Liver (tissue), 9 donors: ENCODE measurements around the gene PFN2. TPM values are rescaled to one million over a fixed set of nuclear protein-coding genes. Genes with fewer than 3 reads are reported as not detected.

Experiments used
- DNase-seq: peaks from one replicate; pipeline ENCODE4 v3.0.0-alpha.2; 2017; ENCODE audit warnings: low spot score
- H3K27ac ChIP-seq, 2 donors: one replicate each; pipeline ENCODE4 v1.7.0; 2013; ENCODE audit warnings: inconsistent platforms in 2 of 2, low read length in 2 of 2, control low read depth in 1 of 2, low read depth in 1 of 2, mild to moderate bottlenecking in 1 of 2
- H3K27me3 ChIP-seq, 4 donors: one replicate each; pipeline versions ENCODE4 v1.6.1 to v1.7.0; 2013; ENCODE audit warnings: low read length in 3 of 4, inconsistent platforms in 1 of 4, mild to moderate bottlenecking in 1 of 4, moderate library complexity in 1 of 4; ENCODE audit not compliant: control insufficient read depth in 4 of 4, insufficient read depth in 4 of 4
- H3K36me3 ChIP-seq, 4 donors: one replicate each; pipeline versions ENCODE4 v1.6.1 to v1.7.0; 2013; ENCODE audit warnings: low read length in 3 of 4, mild to moderate bottlenecking in 3 of 4, low read depth in 1 of 4, moderate library complexity in 1 of 4; ENCODE audit not compliant: control insufficient read depth in 4 of 4, insufficient read depth in 3 of 4
- H3K4me1 ChIP-seq, 4 donors: one replicate each; pipeline versions ENCODE4 v1.6.1 to v1.7.0; 2013; ENCODE audit warnings: low read length in 3 of 4, mild to moderate bottlenecking in 3 of 4, moderate library complexity in 1 of 4; ENCODE audit not compliant: control insufficient read depth in 4 of 4, insufficient read depth in 4 of 4
- H3K4me3 ChIP-seq, 3 donors: one replicate each; pipeline versions ENCODE4 v1.6.1 to v1.7.0; 2013; ENCODE audit warnings: low read length in 3 of 3, control low read depth in 1 of 3, low read depth in 1 of 3, mild to moderate bottlenecking in 1 of 3
- H3K9ac ChIP-seq, 2 donors: one replicate each; pipeline ENCODE4 v1.7.0; 2013; ENCODE audit warnings: low read length in 2 of 2, mild to moderate bottlenecking in 2 of 2, moderate library complexity in 2 of 2, control low read depth in 1 of 2, low read depth in 1 of 2
- H3K9me3 ChIP-seq, 4 donors: one replicate each; pipeline versions ENCODE4 v1.6.1 to v1.7.0; 2013; ENCODE audit warnings: low read length in 3 of 4; ENCODE audit not compliant: control insufficient read depth in 4 of 4
- EGR1 ChIP-seq, 2 donors: IDR thresholded peaks; 2 replicates each; pipeline ENCODE4 v1.6.1; 2016 to 2018; ENCODE audit warnings: antibody characterized with exemption in 2 of 2, low read depth in 2 of 2
- FOXA1 ChIP-seq: IDR thresholded peaks from 2 replicates; pipeline ENCODE4 v1.6.1; 2016; ENCODE audit warnings: antibody characterized with exemption
- FOXA2 ChIP-seq: IDR thresholded peaks from 2 replicates; pipeline ENCODE4 v1.6.1; 2016; ENCODE audit warnings: antibody characterized with exemption
- GABPA ChIP-seq, 2 donors: IDR thresholded peaks in 1 of 2; conservative IDR thresholded peaks in 1 of 2; 2 replicates each; pipeline ENCODE4 v1.6.1; 2016; ENCODE audit warnings: antibody characterized with exemption in 2 of 2, mild to moderate bottlenecking in 1 of 2, moderate library complexity in 1 of 2
- HNF4A ChIP-seq, 2 donors: conservative IDR thresholded peaks; 2 replicates each; pipeline ENCODE4 v1.6.1; 2016; ENCODE audit warnings: antibody characterized with exemption in 2 of 2, mild to moderate bottlenecking in 2 of 2
- HNF4G ChIP-seq: IDR thresholded peaks from 2 replicates; pipeline ENCODE4 v1.6.1; 2016; ENCODE audit warnings: antibody characterized with exemption
- JUND ChIP-seq, 2 donors: IDR thresholded peaks; 2 replicates each; pipeline ENCODE4 v1.6.1; 2016; ENCODE audit warnings: antibody characterized with exemption in 2 of 2
- NR2F2 ChIP-seq: IDR thresholded peaks from 2 replicates; pipeline ENCODE4 v1.6.1; 2016; ENCODE audit warnings: antibody characterized with exemption
- RAD21 ChIP-seq, 2 donors: IDR thresholded peaks; 2 replicates each; pipeline ENCODE4 v1.6.1; 2016; ENCODE audit warnings: antibody characterized with exemption in 2 of 2, mild to moderate bottlenecking in 2 of 2
- RXRA ChIP-seq, 2 donors: IDR thresholded peaks; 2 replicates each; pipeline ENCODE4 v1.6.1; 2017 to 2018; ENCODE audit warnings: antibody characterized with exemption in 2 of 2, mild to moderate bottlenecking in 1 of 2
- SP1 ChIP-seq: IDR thresholded peaks from 2 replicates; pipeline ENCODE4 v1.6.1; 2018; ENCODE audit warnings: antibody characterized with exemption, mild to moderate bottlenecking
- TAF1 ChIP-seq: conservative IDR thresholded peaks from 2 replicates; pipeline ENCODE4 v1.6.1; 2016; ENCODE audit warnings: antibody characterized with exemption, mild to moderate bottlenecking
- YY1 ChIP-seq: IDR thresholded peaks from 2 replicates; pipeline ENCODE4 v1.6.1; 2016; ENCODE audit warnings: antibody characterized with exemption, mild to moderate bottlenecking
- WGBS: extraction: QIAGEN DNeasy Blood & Tissue Kit; methylation state at CpG from one replicate; pipeline ENCODE4 v1.1.7; 2013; 5-methylcytosine and 5-hydroxymethylcytosine counted together
- polyA plus RNA-seq, 2 donors: library from polyadenylated mRNA; stranded (reverse) in 1 of 2; unstranded in 1 of 2; fragments of 200-250 nt in 1 of 2; fragments of >200 nt in 1 of 2; fragmentation: Nextera tagmentation in 1 of 2; extraction: Ambion mirVana in 1 of 2; gene quantifications; one replicate each; pipeline versions ENCODE4 v1.2.1 to v1.2.3, GENCODE V29; 2013 to 2015
- total RNA-seq, 2 donors: library from RNA; depleted of rRNA; stranded (reverse); fragments of >200 nt; gene quantifications; one replicate each; pipeline ENCODE4 v1.2.3, GENCODE V29; 2014
- TF ChIP-seq, protein P1 (sequence below): IDR thresholded peaks from 2 replicates; pipeline ENCODE4 v1.6.1; 2016; ENCODE audit warnings: antibody characterized with exemption
- TF ChIP-seq, protein P2 (sequence below): fragments of 150-350 bp; IDR thresholded peaks from 2 replicates; pipeline ENCODE4 v1.5.1; 2017; ENCODE audit warnings: improper control_type of control experiment, low read depth, low read length; ENCODE audit not compliant: missing input control
- TF ChIP-seq, protein P3 (sequence below): IDR thresholded peaks from 2 replicates; pipeline ENCODE4 v1.6.1; 2016; ENCODE audit warnings: antibody characterized with exemption
- TF ChIP-seq, protein P4 (sequence below): IDR thresholded peaks from 2 replicates; pipeline ENCODE4 v1.6.1; 2016; ENCODE audit warnings: antibody characterized with exemption
- TF ChIP-seq, protein P5 (sequence below): IDR thresholded peaks from 2 replicates; pipeline ENCODE4 v1.6.1; 2016; ENCODE audit warnings: antibody characterized with exemption, mild to moderate bottlenecking
- donor health status: healthy.
- donor health status: healthy.
- donor health status: healthy.
- donor health status: healthy.
- donor health status: healthy.

Gene PFN2
- total and polyA plus RNA-seq, 4 donors = 8.2 to 15.1 (median 10.2) TPM

DNA sequence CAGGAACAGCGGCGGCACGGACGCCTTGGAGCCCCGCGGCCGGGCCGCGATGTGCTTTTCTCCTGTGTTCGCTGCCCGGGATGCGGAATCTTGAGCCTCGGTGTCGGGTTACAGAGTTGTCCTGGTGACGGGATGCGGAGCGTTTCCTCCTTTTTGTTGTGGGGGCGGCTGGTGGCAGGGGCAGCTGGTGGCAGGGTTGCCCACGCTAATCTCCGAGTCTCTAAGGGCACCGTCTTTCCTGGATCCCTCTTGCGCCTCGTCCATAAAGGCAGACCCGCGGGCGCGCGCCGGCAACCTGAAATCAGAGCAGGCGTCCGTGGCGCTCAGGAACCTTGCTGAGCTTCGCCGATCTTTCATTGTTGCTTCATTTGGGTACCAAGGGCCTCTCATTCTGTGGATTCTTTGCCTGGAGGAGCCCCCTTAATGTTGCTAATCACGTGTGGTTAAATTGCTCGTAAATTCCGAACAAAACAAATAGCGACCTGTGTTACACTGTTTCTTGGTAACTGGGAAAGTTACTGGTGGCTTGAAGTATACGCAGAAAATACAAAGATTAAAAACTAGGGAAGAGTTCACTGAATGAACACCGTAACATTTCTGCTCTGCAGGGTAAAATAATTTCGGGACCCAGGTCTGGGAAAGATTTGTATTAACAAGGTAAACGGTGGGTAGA is 844 bp upstream of the PFN2 start:
- Histone ChIP-seq H3K27ac (peak overlapping the region; percentile 25 to 50), H3K9me3 (no peaks in the 10 kb centered on the region), H3K4me3 (peak overlapping the region; percentile 47 to 99 (median 86)), H3K9ac (no peak overlapping the region), H3K27me3 (no peaks in the 10 kb centered on the region), H3K4me1 (peaks cover 3 to 21% (median 6%) of the 10 kb centered on the region in 4 donors), H3K36me3 (no peaks in the 10 kb centered on the region)
- DNase-seq = peak; percentile 46
- TF ChIP-seq, protein P1, sequence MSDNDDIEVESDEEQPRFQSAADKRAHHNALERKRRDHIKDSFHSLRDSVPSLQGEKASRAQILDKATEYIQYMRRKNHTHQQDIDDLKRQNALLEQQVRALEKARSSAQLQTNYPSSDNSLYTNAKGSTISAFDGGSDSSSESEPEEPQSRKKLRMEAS = no peak
- TF ChIP-seq, protein P2, sequence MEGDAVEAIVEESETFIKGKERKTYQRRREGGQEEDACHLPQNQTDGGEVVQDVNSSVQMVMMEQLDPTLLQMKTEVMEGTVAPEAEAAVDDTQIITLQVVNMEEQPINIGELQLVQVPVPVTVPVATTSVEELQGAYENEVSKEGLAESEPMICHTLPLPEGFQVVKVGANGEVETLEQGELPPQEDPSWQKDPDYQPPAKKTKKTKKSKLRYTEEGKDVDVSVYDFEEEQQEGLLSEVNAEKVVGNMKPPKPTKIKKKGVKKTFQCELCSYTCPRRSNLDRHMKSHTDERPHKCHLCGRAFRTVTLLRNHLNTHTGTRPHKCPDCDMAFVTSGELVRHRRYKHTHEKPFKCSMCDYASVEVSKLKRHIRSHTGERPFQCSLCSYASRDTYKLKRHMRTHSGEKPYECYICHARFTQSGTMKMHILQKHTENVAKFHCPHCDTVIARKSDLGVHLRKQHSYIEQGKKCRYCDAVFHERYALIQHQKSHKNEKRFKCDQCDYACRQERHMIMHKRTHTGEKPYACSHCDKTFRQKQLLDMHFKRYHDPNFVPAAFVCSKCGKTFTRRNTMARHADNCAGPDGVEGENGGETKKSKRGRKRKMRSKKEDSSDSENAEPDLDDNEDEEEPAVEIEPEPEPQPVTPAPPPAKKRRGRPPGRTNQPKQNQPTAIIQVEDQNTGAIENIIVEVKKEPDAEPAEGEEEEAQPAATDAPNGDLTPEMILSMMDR = no peak
- TF ChIP-seq TAF1 = no peak
- TF ChIP-seq NR2F2 = no peak
- TF ChIP-seq GABPA (IDR thresholded peaks at IDR 0.05 in 1 of 2, conservative IDR thresholded peaks at IDR 0.05 in 1 of 2) = no peak
- no peak for TF ChIP-seq RXRA (IDR thresholded peaks at IDR 0.05)
- TF ChIP-seq SP1 = no peak
- TF ChIP-seq HNF4A (conservative IDR thresholded peaks at IDR 0.05) = no peak
- TF ChIP-seq, protein P3, sequence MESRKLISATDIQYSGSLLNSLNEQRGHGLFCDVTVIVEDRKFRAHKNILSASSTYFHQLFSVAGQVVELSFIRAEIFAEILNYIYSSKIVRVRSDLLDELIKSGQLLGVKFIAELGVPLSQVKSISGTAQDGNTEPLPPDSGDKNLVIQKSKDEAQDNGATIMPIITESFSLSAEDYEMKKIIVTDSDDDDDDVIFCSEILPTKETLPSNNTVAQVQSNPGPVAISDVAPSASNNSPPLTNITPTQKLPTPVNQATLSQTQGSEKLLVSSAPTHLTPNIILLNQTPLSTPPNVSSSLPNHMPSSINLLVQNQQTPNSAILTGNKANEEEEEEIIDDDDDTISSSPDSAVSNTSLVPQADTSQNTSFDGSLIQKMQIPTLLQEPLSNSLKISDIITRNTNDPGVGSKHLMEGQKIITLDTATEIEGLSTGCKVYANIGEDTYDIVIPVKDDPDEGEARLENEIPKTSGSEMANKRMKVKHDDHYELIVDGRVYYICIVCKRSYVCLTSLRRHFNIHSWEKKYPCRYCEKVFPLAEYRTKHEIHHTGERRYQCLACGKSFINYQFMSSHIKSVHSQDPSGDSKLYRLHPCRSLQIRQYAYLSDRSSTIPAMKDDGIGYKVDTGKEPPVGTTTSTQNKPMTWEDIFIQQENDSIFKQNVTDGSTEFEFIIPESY = no peak
- TF ChIP-seq EGR1 (IDR thresholded peaks at IDR 0.05; ENCODE audit: low read depth in 2 of 2) = no peak
- no peak for TF ChIP-seq FOXA2
- TF ChIP-seq, protein P4, sequence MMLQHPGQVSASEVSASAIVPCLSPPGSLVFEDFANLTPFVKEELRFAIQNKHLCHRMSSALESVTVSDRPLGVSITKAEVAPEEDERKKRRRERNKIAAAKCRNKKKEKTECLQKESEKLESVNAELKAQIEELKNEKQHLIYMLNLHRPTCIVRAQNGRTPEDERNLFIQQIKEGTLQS = no peak
- TF ChIP-seq HNF4G = no peak
- no peak for TF ChIP-seq FOXA1
- no peak for TF ChIP-seq YY1
- TF ChIP-seq JUND (IDR thresholded peaks at IDR 0.05) = no peak
- no peak for TF ChIP-seq RAD21 (IDR thresholded peaks at IDR 0.05)
- TF ChIP-seq, protein P5, sequence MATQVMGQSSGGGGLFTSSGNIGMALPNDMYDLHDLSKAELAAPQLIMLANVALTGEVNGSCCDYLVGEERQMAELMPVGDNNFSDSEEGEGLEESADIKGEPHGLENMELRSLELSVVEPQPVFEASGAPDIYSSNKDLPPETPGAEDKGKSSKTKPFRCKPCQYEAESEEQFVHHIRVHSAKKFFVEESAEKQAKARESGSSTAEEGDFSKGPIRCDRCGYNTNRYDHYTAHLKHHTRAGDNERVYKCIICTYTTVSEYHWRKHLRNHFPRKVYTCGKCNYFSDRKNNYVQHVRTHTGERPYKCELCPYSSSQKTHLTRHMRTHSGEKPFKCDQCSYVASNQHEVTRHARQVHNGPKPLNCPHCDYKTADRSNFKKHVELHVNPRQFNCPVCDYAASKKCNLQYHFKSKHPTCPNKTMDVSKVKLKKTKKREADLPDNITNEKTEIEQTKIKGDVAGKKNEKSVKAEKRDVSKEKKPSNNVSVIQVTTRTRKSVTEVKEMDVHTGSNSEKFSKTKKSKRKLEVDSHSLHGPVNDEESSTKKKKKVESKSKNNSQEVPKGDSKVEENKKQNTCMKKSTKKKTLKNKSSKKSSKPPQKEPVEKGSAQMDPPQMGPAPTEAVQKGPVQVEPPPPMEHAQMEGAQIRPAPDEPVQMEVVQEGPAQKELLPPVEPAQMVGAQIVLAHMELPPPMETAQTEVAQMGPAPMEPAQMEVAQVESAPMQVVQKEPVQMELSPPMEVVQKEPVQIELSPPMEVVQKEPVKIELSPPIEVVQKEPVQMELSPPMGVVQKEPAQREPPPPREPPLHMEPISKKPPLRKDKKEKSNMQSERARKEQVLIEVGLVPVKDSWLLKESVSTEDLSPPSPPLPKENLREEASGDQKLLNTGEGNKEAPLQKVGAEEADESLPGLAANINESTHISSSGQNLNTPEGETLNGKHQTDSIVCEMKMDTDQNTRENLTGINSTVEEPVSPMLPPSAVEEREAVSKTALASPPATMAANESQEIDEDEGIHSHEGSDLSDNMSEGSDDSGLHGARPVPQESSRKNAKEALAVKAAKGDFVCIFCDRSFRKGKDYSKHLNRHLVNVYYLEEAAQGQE = no peak
- 1% methylated on average over 42 of the region's 42 CpGs for WGBS
